K562 (cell line): ENCODE results near the gene IGF2BP1. TPM values are rescaled to one million over a fixed set of nuclear protein-coding genes. Genes with fewer than 3 reads are reported as not detected.

Experiments
- ATAC-seq: fragments of 200-7000 bp; cut with Tn5 transposase; 3 replicates; pipeline ENCODE4 v1.9.1; 2020; ENCODE audit warnings: moderate library complexity
- BruUV-seq: library from RNA; stranded (reverse); fragments of 400-500 nt; replicated peaks from 2 replicates; lab custom pipeline; 2021; lab: Mats Ljungman, UMichigan
- CTCF ChIA-PET: fragments of 300-600 bp; formaldehyde crosslinking; extraction: SDS; loops from one replicate; lab custom pipeline; 2021; ENCODE audit warnings: low intra/inter-chr PET ratio; lab: Yijun Ruan, JAX
- POLR2A ChIA-PET: fragments of 300-600, 350-650 bp; sonication (Branson Sonifier 250); formaldehyde crosslinking; extraction: SDS; loops from one replicate; lab custom pipeline; 2021; ENCODE audit warnings: antibody characterized with exemption, inconsistent platforms; lab: Yijun Ruan, JAX
- DNase-seq, 4 experiments: peaks; one replicate each; pipeline versions ENCODE4 v3.0.0 to v3.0.0-alpha.2; 2011 to 2018; ENCODE audit warnings: low spot score in 3 of 4, mixed read lengths in 3 of 4; ENCODE audit errors: extremely low read depth in 1 of 4
- FAIRE-seq: peaks from 2 replicates; lab custom pipeline; 2011; peaks lifted over from hg19 to GRCh38; lab: Jason Lieb, UNC
- H2AFZ ChIP-seq: 2 replicates; pipeline ENCODE4 v1.6.0; 2011; ENCODE audit warnings: low read depth, low read length, control low read depth, inconsistent platforms
- H3K27ac ChIP-seq: fragments of 200-600 bp; 3 replicates; pipeline ENCODE4 v1.8.0; 2011; ENCODE audit warnings: low read depth, mild to moderate bottlenecking, control low read depth, inconsistent platforms, low read length, moderate library complexity, mixed read lengths; ENCODE audit errors: extremely low read depth
- H3K27me3 ChIP-seq, 2 experiments: fragments of 300-600 bp in 1 of 2; 2 replicates in 1 of 2; 3 replicates in 1 of 2; pipeline versions ENCODE4 v1.6.0 to v1.8.0; 2011; ENCODE audit warnings: inconsistent platforms in 2 of 2, low read length in 2 of 2, mild to moderate bottlenecking in 1 of 2, mixed read lengths in 1 of 2, moderate library complexity in 1 of 2; ENCODE audit not compliant: control insufficient read depth in 2 of 2, insufficient read depth in 2 of 2
- H3K36me3 ChIP-seq: fragments of 300-600 bp; 3 replicates; pipeline ENCODE4 v1.8.0; 2011; ENCODE audit warnings: mild to moderate bottlenecking, low read length, inconsistent platforms; ENCODE audit not compliant: control insufficient read depth, insufficient read depth
- H3K4me1 ChIP-seq, 2 experiments: fragments of 200-600 bp in 1 of 2; replicated peaks in 1 of 2; 2 replicates in 1 of 2; 3 replicates in 1 of 2; pipeline versions ENCODE4 v1.5.1 to v1.8.0; 2011; ENCODE audit warnings: inconsistent platforms in 2 of 2, low read length in 2 of 2, mild to moderate bottlenecking in 1 of 2, mixed read lengths in 1 of 2, moderate library complexity in 1 of 2; ENCODE audit not compliant: control insufficient read depth in 2 of 2, insufficient read depth in 2 of 2
- H3K4me2 ChIP-seq: 2 replicates; pipeline ENCODE4 v1.6.1; 2011; ENCODE audit warnings: low read length, control low read depth, inconsistent platforms, mixed read lengths; ENCODE audit not compliant: insufficient read depth
- H3K4me3 ChIP-seq: fragments of 200-600 bp; sonication (generic), shearing (Covaris generic); 2 replicates; pipeline ENCODE4 v1.5.1; 2016; ENCODE audit warnings: control low read depth, inconsistent platforms
- H3K79me2 ChIP-seq: fragments of 200-600 bp; 3 replicates; pipeline ENCODE4 v1.8.0; 2011; ENCODE audit warnings: low read length, inconsistent platforms; ENCODE audit not compliant: control insufficient read depth, insufficient read depth
- H3K9ac ChIP-seq, 2 experiments: 2 replicates each; pipeline versions ENCODE4 v1.6.0 to v1.6.1; 2011; ENCODE audit warnings: low read depth in 2 of 2, low read length in 2 of 2, control low read depth in 1 of 2, inconsistent platforms in 1 of 2, mild to moderate bottlenecking in 1 of 2, mixed read lengths in 1 of 2; ENCODE audit not compliant: insufficient read depth in 1 of 2
- H3K9me1 ChIP-seq: one replicate; pipeline ENCODE4 v1.6.0; 2011; ENCODE audit warnings: inconsistent platforms, mild to moderate bottlenecking, low read length, moderate library complexity; ENCODE audit not compliant: control insufficient read depth, insufficient read depth
- H3K9me3 ChIP-seq: replicated peaks from 2 replicates; pipeline ENCODE4 v1.5.1; 2011; ENCODE audit warnings: low read depth, low read length, inconsistent platforms; ENCODE audit not compliant: control insufficient read depth, insufficient read depth
- H4K20me1 ChIP-seq: replicated peaks from 2 replicates; pipeline ENCODE4 v1.6.1; 2011; ENCODE audit warnings: low read length, inconsistent platforms, mixed read lengths; ENCODE audit not compliant: control insufficient read depth, insufficient read depth
- FOS ChIP-seq: IDR thresholded peaks from 3 replicates; pipeline ENCODE4 v1.6.1; 2011; ENCODE audit not compliant: insufficient read length; ENCODE audit errors: extremely low read depth
- HDAC3 ChIP-seq: fragments of 450-650 bp; IDR thresholded peaks from 2 replicates; pipeline ENCODE4 v1.6.1; 2018; ENCODE audit warnings: borderline replicate concordance, mild to moderate bottlenecking, moderate library complexity; ENCODE audit not compliant: partially characterized antibody
- ILK ChIP-seq: fragments of 450-650 bp; IDR thresholded peaks from 2 replicates; pipeline ENCODE4 v1.6.1; 2016; ENCODE audit warnings: missing genetic modification characterization, low read depth, mild to moderate bottlenecking, missing compliant biosample characterization, moderate library complexity, borderline replicate concordance
- PHF21A ChIP-seq: fragments of 450-650 bp; IDR thresholded peaks from 2 replicates; pipeline ENCODE4 v1.6.1; 2017; ENCODE audit warnings: low read depth, borderline replicate concordance
- ZNF668 ChIP-seq: fragments of 250-450 bp; sonication (Bioruptor Pico); IDR thresholded peaks from 2 replicates; pipeline ENCODE4 v1.8.0; 2022; ENCODE audit warnings: mild to moderate bottlenecking, inconsistent platforms
- ZNF77 ChIP-seq: fragments of 250-450 bp; sonication (Bioruptor Pico); IDR thresholded peaks from 2 replicates; pipeline ENCODE4 v1.5.0; 2020
- WGBS: fragments of 100-300 bp; shearing (Covaris generic); methylation state at CpG from one replicate; pipeline ENCODE4 v1.1.6; 2016; ENCODE audit warnings: low coverage, mixed read lengths; ENCODE audit not compliant: insufficient coverage; ENCODE audit errors: missing lambda C conversion rate; 5-methylcytosine and 5-hydroxymethylcytosine counted together
- in situ Hi-C: fragments of 300-500 bp; cut with MboI; formaldehyde crosslinking; loops from 4 replicates; pipeline ENCODE4 v1.15.0; 2018; ENCODE audit warnings: inconsistent platforms, mixed read lengths
- intact Hi-C: fragments of 100-400 bp; cut with micrococcal nuclease; formaldehyde crosslinking; loops from 2 replicates; pipeline ENCODE4 v1.14.2; 2022
- polyA plus RNA-seq, 8 experiments: library from polyadenylated mRNA; depleted of rRNA in 4 of 8; stranded (reverse) in 5 of 8; unstranded in 3 of 8; fragments of >200 nt; fragmentation: Nextera tagmentation in 2 of 8; fragmentation: Illumina TruSeq in 1 of 8; extraction: Ambion mirVana in 2 of 8; extraction: Trizol in 1 of 8; gene quantifications; 2 replicates each; pipeline versions ENCODE4 v1.2.1 to v1.2.3, GENCODE V29; 2011 to 2014; ENCODE audit warnings: inconsistent platforms in 1 of 8, missing spikeins in 1 of 8
- total RNA-seq, 7 experiments: library from RNA; depleted of rRNA in 6 of 7; stranded (reverse); fragments of >200 nt in 6 of 7; fragmentation: Illumina TruSeq in 2 of 7; extraction: Trizol in 2 of 7; gene quantifications; 2 replicates each; pipeline versions ENCODE4 v1.2.1 to v1.2.3, GENCODE V29; 2011 to 2021; ENCODE audit warnings: low replicate concordance in 1 of 7
- TF ChIP-seq, protein P1 (sequence below): fragments of 250-450 bp; sonication (Bioruptor Pico); IDR thresholded peaks from 2 replicates; pipeline ENCODE4 v1.9.0; 2021; ENCODE audit warnings: mild to moderate bottlenecking
- TF ChIP-seq, protein P2 (sequence below): fragments of 250-450 bp; sonication (Bioruptor Pico); IDR thresholded peaks from 2 replicates; pipeline ENCODE4 v1.4.0; 2020; ENCODE audit warnings: mild to moderate bottlenecking

IGF2BP1 gene
- total and polyA plus RNA-seq, 9 of the 15 experiments (the other 6 are each of a cell fraction or from before 2014, with no cell fraction given) = 13.0 to 318 (median 53.6) TPM

DNA sequence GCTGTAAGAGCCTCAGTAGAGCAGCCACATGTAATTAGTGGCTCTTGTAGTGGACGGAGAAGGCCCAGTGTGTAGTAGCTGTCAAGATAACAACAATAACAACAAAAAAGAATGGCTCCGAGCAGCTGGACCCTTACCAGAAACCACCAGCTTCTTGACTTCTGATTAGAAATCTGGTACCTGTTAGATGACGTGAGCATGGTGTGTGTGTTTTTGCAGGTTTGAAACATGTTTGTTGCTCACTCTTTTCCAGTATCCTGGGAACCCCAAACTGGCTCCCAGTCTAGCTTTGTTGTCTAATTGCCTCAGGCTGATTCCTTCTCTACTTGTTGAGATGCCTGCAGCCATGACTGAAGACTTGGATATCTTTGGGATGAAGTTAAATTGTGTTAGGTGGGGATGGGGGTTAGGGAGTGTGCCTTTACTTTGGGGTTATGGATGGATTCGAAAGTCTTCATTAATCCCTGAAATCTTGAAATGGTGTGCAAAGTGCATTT lies 21.0 kb downstream of the IGF2BP1 start:
- intact Hi-C loops = no loop called here
- 71% methylated on average over 4 of the region's 4 CpGs for WGBS
- H3K27me3 ChIP-seq = no peaks in the 10 kb centered on the region

DNA sequence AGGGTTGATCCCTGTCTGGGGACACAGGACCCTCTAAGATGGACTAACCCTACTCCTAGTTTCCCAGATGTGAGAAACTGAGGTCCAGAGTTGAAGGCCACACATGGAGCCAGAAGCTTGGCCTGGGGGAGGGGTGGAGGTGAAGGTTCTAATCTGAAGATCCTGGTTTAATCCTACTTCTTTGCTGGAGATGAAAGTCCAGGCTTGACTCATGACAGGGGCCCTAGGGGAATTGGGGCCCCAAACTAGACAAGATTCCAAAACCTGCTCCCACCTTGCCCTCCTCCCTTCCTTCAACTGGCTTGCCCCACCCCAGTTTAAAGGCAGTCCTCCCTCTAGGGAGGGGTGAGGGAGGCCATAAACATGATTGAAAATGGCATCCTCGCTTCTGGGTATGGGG lies 21.6 kb downstream of the IGF2BP1 start:
- ChIA-PET CTCF (interaction anchor here (0.7 kb wide), 1 partner anchor 64 kb away, joined by 3 read pairs; no protein-coding TSS in a partner anchor), POLR2A (interaction anchor here (1.0 to 1.1 kb wide), 3 partner anchors 13 to 27 kb away, joined by 3 to 5 read pairs (median 4); no protein-coding TSS in a partner anchor)
- Histone ChIP-seq H3K36me3 (peaks cover 88% of the 10 kb centered on the region), H4K20me1 (peaks cover 22% of the 10 kb centered on the region), H3K4me1 (peaks cover 7 to 24% of the 10 kb centered on the region in 2 experiments; a peak in 4 of 5 replicates), H3K27me3 (no peaks in the 10 kb centered on the region), H3K27ac (no peak overlapping the region), H3K4me3 (no peak overlapping the region), H3K4me2 (no peak overlapping the region), H3K79me2 (peaks cover 95% of the 10 kb centered on the region), H3K9me1 (peaks cover 4% of the 10 kb centered on the region), H2AFZ (no peak overlapping the region), H3K9ac (no peak overlapping the region; a peak in 1 of 4 replicates), H3K9me3 (no peaks in the 10 kb centered on the region)
- BruUV-seq = TSS peak; percentile 16
- in situ Hi-C loops (no loop called here), intact Hi-C loops (no loop called here)
- no peak for FAIRE-seq
- ATAC-seq = no peak
- 100% methylated on average over 1 of the region's 1 CpG for WGBS
- no peak for DNase-seq
- no peak for TF ChIP-seq PHF21A
- TF ChIP-seq, protein P1, sequence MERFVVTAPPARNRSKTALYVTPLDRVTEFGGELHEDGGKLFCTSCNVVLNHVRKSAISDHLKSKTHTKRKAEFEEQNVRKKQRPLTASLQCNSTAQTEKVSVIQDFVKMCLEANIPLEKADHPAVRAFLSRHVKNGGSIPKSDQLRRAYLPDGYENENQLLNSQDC (CRISPR knock-in tag) = no peak
- TF ChIP-seq, protein P2, sequence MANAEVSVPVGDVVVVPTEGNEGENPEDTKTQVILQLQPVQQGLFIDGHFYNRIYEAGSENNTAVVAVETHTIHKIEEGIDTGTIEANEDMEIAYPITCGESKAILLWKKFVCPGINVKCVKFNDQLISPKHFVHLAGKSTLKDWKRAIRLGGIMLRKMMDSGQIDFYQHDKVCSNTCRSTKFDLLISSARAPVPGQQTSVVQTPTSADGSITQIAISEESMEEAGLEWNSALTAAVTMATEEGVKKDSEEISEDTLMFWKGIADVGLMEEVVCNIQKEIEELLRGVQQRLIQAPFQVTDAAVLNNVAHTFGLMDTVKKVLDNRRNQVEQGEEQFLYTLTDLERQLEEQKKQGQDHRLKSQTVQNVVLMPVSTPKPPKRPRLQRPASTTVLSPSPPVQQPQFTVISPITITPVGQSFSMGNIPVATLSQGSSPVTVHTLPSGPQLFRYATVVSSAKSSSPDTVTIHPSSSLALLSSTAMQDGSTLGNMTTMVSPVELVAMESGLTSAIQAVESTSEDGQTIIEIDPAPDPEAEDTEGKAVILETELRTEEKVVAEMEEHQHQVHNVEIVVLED (CRISPR knock-in tag) = no peak
- no peak for TF ChIP-seq FOS
- no peak for TF ChIP-seq ILK
- TF ChIP-seq, all 486 proteins: peak for 0

More for the DNA sequence above, 21.0 kb downstream of the IGF2BP1 start:
- TF ChIP-seq HDAC3 (no peak), ZNF668 (CRISPR knock-in tag) (no peak), ZNF77 (CRISPR knock-in tag) (no peak)
- H3K9ac ChIP-seq = no peak overlapping the region
- ChIA-PET POLR2A (interaction anchor here (1.0 to 1.1 kb wide), 3 partner anchors 12 to 27 kb away, joined by 3 to 5 read pairs (median 4); no protein-coding TSS in a partner anchor), CTCF (interaction anchor here (0.7 kb wide), 1 partner anchor 64 kb away, joined by 3 read pairs; no protein-coding TSS in a partner anchor)
- peaks cover 22% of the 10 kb centered on the region for H4K20me1 ChIP-seq
- no peak overlapping the region for H2AFZ ChIP-seq
- H3K9me3 ChIP-seq = no peaks in the 10 kb centered on the region
- BruUV-seq = no TSS peak
- H3K27ac ChIP-seq = no peak overlapping the region
- H3K4me3 ChIP-seq = no peak overlapping the region
- no peak overlapping the region for H3K4me2 ChIP-seq
- H3K36me3 ChIP-seq = peaks cover 88% of the 10 kb centered on the region; the same call in 2 of the 3 replicates
- in situ Hi-C loops = no loop called here
- peaks cover 4% of the 10 kb centered on the region for H3K9me1 ChIP-seq
- FAIRE-seq = peak; percentile 37
- H3K4me1 ChIP-seq = peaks cover 7 to 30% of the 10 kb centered on the region in 2 experiments; a peak in 4 of 5 replicates
- DNase-seq = no peak
- H3K79me2 ChIP-seq = peaks cover 95% of the 10 kb centered on the region
- ATAC-seq = no peak
